Limb (tissue), 2 donors: ENCODE data around the gene ZNF226.
"Not testable (repeated sequence)": the region's sequence is repeated elsewhere in the genome, so short reads cannot be mapped to it uniquely, and the experiment has no call there.

Experiments
- DNase-seq, 2 donors: peaks; one replicate each; pipeline ENCODE4 v3.0.0-alpha.2; 2016; ENCODE audit errors: extremely low spot score in 2 of 2

The ZNF226 gene

GRCh38 chr19:44164673-44165512 is at the start of gene ZNF226:
Gene ZNF226 (plus strand): TSS chr19:44165100. CDS start chr19:44170081, 4,981 bp downstream.
- peak; percentile 87 to 99 for DNase-seq

DNA sequence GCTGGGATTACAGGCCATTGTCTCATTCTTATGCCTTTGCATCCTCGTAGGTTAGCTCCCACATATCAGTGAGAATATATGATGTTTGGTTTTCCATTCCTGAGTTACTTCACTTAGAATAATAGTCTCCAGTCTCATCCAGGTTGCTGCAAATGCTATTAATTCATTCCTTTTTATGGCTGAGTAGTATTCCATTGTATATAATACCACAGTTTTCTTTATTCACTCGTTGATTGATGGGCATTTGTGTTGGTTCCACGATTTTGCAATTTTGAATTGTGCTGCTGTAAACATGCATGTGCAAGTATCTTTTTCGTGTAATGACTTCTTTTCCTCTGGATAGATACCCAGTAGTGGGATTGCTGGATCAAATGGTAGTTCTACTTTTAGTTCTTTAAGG is 43.7 kb upstream of the ZNF226 start:
- DNase-seq = not testable (repeated sequence)

GRCh38 chr19:44131955-44132354 is 32.9 kb upstream of the ZNF226 start:
- DNase-seq = no peak

- DNase-seq = peak; percentile 87 to 89
Measured at GRCh38 chr19:44141191-44142058, 23.5 kb upstream of the ZNF226 start, which contains the start of gene ZNF234. Gene ZNF234 (plus strand): TSS chr19:44141554. CDS start chr19:44144633, 3,079 bp downstream.

DNA sequence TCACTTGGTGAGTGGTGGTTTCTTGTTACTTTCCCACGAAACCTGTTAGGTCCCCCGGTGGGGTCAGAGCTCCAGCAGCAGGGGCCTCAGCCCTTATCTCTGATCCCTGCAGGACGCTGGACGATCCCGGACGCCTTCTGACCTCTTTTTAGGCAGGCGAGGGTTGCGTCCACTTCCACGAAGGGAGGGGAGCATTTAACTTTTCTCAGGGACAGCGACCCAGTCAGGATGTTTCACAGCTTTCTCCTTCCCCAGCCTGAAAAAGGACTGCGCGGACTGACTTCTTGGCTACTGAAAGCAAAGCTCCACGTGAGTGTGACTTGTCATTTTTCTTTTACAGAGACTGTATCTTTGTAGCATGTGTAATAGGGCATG is 22.9 kb upstream of the ZNF226 start:
- DNase-seq = no peak

DNA sequence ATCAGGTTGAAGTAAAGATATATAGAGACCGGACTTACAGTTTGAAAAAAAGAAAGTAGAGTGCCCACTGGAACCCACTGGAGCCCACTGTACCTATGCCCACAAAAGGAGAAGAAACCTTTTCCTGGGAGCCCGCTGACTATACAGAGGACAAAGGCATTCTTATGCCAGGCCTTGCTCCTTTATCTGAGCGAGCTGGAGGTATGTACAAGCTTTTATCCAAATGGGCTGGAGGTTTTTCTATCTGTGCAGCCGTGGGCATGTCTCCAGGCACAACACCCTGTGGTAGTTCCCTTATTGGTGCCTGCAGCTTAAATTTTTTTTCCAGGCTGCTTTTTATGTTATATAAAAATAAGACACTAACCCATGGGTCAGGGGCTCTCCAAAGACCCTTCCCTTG is 15.1 kb upstream of the ZNF226 start:
- DNase-seq = no peak

- no peak for DNase-seq
Measured at GRCh38 chr19:44151491-44151890, 13.4 kb upstream of the ZNF226 start.

- no peak for DNase-seq
Measured at GRCh38 chr19:44156475-44156874, 8.4 kb upstream of the ZNF226 start.

DNA sequence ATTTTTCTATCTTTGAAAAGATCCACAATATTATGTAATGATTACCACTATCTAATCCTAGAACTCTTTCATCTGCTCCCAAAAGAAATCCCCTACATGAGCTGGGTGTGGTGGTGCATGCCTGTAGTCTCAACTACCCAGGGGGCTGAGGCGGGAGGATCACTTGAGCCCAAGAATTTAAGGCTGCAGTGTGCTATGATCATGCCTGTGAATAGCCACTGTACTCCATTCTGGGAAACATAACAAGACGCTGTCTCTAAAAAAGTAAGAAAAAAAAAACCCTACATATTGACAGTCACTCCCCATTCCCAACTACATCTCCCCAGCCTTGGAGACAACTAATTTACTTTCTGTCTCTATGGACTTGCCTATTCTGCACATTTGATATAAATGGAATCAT is 1.1 kb upstream of the ZNF226 start:
- no peak for DNase-seq

DNA sequence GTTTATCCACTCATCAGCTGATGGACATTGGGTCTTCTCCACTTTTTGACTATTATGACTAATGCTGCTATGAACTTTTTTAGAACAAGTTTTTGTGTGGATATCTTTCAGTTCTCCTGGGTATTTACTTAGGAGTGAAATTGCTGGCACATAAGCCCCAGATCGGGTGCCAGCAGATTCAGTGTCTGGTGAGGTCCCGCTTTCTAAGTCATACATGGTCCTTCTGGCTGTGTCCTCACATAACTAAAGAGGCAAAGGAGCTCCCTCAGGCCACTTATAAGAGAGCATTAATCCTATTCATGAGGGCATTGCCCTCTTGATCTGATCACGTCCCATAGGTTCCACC is 600 bp upstream of the ZNF226 start:
- DNase-seq = no peak

DNA sequence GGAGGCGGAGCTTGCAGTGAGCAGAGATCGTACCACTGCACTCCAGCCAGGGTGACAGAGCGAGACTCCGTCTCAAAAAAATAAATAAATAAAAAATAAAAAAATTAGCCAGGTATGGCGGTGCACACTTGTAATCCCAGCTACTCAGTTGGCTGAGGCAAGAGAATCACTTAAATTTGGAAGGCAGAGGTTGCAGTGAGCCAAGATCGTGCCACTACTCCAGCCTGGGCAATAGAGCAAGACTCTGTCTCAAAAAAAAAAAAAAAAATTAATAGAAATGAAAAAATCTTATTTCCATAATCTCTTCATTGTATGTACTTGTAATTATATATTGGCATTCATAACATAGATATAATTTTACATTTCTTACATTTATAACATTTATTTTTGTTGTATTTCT is 5.8 kb downstream of the ZNF226 start:
- DNase-seq = not testable (repeated sequence)

DNA sequence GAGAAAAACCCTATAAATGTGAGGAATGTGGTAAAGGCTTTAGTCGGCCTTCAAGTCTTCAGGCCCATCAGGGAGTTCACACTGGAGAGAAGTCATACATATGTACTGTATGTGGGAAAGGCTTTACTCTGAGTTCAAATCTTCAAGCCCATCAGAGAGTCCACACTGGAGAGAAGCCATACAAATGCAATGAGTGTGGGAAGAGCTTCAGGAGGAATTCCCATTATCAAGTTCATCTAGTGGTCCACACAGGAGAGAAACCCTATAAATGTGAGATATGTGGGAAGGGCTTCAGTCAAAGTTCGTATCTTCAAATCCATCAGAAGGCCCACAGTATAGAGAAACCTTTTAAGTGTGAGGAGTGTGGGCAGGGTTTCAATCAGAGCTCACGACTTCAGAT is 11.7 kb downstream of the ZNF226 start:
- no peak for DNase-seq

DNA sequence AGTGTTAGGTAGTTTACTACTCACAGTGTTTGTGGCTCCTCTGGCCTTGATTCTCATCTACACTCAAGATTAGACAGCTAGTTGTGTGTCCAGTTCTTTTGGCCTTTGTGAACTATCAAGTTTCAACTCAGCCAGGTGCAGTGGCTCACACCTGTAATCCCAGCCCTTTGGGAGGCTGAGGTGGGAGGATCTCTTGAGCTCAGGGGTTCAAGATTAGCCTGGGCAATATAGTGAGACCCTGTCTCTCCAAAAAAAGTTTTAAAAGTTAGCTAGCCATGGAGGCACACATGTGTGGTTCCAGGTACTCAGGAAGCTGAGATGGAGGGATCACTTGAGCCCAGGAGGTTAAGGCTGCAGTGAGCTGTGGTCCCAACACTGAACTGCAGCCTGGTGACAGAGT is 16.1 kb downstream of the ZNF226 start:
- DNase-seq = no peak

DNA sequence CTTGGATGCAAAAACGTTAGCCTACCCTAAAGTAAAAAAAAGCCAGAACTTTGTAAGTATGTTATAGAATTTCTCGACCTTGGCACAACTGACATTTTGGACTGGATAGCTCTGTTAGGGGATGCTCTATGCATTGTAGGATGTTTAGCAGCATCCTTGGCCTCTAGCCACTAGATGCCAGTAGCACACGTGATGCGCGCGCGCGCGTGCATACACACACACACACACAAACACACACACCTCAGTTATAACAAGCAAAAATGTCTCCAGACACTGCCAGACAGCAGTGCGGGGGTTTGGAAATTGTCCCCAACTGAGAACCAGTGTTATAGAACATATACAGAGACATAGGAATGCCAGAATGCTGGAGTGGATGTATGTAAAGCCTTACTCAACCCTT is 17.2 kb downstream of the ZNF226 start:
- no peak for DNase-seq

- no peak for DNase-seq
Measured at GRCh38 chr19:44190020-44190419, 25.1 kb downstream of the ZNF226 start.

GRCh38 chr19:44192127-44192526 is 27.2 kb downstream of the ZNF226 start:
- DNase-seq = no peak

DNA sequence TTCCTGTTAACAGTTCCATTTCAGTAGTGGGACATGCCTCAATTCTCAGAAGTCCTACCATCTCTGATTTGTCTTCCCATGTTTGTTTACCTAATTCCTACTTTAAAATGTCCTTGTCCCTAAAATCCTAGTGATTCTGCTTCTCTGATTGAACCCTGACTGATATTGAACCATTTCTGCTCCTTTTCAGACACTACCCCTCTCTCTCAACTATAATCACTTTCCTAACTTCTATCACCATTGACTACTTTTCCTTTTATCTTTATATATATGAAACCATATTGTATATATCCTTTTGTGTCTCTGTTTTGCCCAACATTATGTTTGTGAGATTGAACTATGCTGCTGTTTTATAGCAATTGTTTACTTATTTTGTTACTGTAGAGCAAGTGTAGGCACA is 31.9 kb downstream of the ZNF226 start:
- no peak for DNase-seq

DNA sequence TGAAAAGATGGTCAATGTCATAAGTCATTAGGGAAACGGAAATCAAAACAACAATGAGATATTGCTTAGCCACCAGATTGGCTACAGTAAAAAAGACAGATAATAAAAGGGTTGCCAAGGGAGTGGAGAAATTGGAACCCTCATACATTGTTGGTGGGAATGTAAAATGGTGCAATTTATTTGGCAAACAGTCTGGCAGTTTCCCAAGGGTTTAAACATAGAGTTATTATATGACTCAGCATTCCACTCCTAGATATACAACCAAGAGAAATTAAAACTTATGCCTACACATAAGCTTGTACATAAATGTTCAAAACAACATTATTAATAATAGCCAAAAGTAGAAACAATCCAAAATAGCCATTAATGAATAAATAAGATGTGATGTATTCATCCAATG is 37.6 kb downstream of the ZNF226 start:
- no peak for DNase-seq

DNA sequence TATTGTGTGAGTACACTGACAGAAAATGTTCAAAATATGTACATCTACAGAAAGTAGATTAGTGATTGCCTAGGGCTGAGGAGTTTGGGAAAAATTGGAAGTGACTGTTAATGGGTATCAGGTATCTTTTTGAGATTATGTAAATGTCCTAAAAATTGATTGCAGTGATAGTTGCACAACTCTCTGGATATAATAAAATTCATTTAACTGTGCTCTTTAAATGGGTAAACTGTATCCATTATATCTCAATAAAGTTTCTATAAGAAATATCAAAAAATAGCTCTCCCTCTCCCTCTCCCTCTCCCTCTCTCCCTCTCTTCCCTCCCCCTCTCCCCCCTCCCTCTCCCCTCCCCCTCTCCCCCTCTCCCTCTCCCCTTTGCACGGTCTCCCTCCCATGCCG is 38.1 kb downstream of the ZNF226 start:
- no peak for DNase-seq

- not testable (repeated sequence) for DNase-seq
Measured at GRCh38 chr19:44203877-44204276, 39.0 kb downstream of the ZNF226 start.

- no peak for DNase-seq
Measured at GRCh38 chr19:44204772-44205171, 39.9 kb downstream of the ZNF226 start.

DNA sequence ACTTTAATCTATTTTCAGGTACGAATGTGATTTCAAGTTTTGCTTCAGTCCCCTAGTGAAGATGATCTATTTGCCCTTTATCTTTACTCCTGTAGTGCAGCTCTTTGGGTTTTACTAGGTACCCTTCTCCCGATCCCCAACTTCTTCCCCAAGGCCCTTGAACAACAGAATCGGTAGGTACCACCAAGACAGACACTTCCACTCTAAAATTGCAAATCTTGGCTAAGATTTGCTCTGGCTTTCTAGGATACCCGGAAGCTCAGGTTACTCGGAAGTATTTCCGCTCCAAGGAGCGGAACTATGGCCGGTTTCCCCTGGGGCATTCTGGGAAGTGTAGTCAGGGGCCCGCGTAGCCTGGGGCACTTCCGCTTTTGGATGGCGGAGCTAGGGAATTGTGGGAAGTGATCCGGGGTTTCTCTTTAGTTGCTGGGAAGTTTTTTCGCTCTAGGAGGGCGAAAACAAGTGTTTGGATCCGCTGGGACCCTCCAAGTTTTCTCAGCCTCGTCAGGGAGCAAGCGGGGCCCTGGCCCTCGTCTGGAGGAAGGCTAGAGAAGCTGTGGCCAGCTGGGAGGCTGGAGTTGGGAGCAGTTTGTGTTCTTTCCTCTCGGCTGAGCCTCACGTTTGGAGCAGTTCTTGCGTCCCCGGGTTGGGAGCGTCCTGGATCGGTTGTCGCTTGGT is 42.4 kb downstream of the ZNF226 start:
- peak; percentile 93 to 97 for DNase-seq
